Measurements from ENCODE around the gene YWHAG. TPM values are rescaled to one million over a fixed set of nuclear protein-coding genes. Genes with fewer than 3 reads are reported as not detected.

Gene YWHAG
- total RNA-seq, 3 donors from 2014 or later, result 164 to 173 (median 173) TPM

Other genes with a start within 250 kb of the YWHAG start
- under 1 TPM in 1 of 3 donors, not detected in 2; 0.10 TPM for gene SRRM3, start 157.1 kb downstream of the YWHAG start, total RNA-seq
- 10 to 100 TPM; 50.3 to 57.0 (median 53.8) TPM for gene HSPB1, start 56.3 kb downstream of the YWHAG start, total RNA-seq
- gene SSC4D, start 50.7 kb upstream of the YWHAG start, total RNA-seq, result 1 to 10 TPM in 1 of 3 donors, under 1 TPM in 2; 0.38 to 1.0 (median 0.87) TPM
- gene ZP3, start 66.0 kb upstream of the YWHAG start, total RNA-seq, result 10 to 100 TPM in 1 of 3 donors, 1 to 10 TPM in 2; 2.9 to 18.8 (median 6.7) TPM
- gene DTX2, start 102.7 kb upstream of the YWHAG start, total RNA-seq, result 10 to 100 TPM; 17.7 to 25.7 (median 21.7) TPM
- gene UPK3B, start 151.6 kb upstream of the YWHAG start, total RNA-seq, result 1 to 10 TPM in 1 of 3 donors, under 1 TPM in 2; 0.37 to 1.0 (median 0.40) TPM
- under 1 TPM in 1 of 3 donors, not detected in 2; 0.24 TPM for gene SPDYE16, start 184.3 kb upstream of the YWHAG start, total RNA-seq

Data from activated T-cell treated with anti-CD3 and anti-CD28 coated beads, Interleukin-2, amount 50 U/mL, for 4 hours (primary cell).